HK-2 (cell line): ENCODE data around the gene MRPL21.

Experiments used
- DNase-seq: peaks from one replicate; pipeline ENCODE4 v3.0.0-alpha.2; 2018; ENCODE audit not compliant: unreplicated experiment

The MRPL21 gene

GRCh38 chr11:68841718-68842426 lies 61.8 kb downstream of the MRPL21 start, which contains the start of gene CPT1A:
CPT1A (minus strand) TSS chr11:68841916; CDS start chr11:68815474, 26,442 bp downstream.
- DNase-seq: peak; percentile 42
